SK-N-SH (cell line): Measurements from ENCODE around the gene LACTB.
"Not testable (repeated sequence)": the region's sequence is repeated elsewhere in the genome, so short reads cannot be mapped to it uniquely, and the experiment has no call there.

Source experiments
- EP300 ChIP-seq, 2 experiments: IDR thresholded peaks; 2 replicates each; pipeline versions ENCODE4 v1.4.0 to v1.6.1; 2012; ENCODE audit warnings: borderline replicate concordance in 1 of 2, low read depth in 1 of 2, low read length in 1 of 2
- EZH2phosphoT487 ChIP-seq: fragments of 200-600 bp; sonication (generic); IDR thresholded peaks from 2 replicates; pipeline ENCODE4 v1.6.1; 2017; ENCODE audit warnings: low read depth, mixed run types, mild to moderate bottlenecking, antibody characterized with exemption, moderate library complexity, borderline replicate concordance
- GABPA ChIP-seq: IDR thresholded peaks from 2 replicates; pipeline ENCODE4 v1.4.0; 2012; ENCODE audit warnings: low read depth, mild to moderate bottlenecking
- MXI1 ChIP-seq: IDR thresholded peaks from 2 replicates; pipeline ENCODE4 v1.6.1; 2012; ENCODE audit warnings: mild to moderate bottlenecking, low read depth, low read length, improper control_type of control experiment
- RFX5 ChIP-seq: IDR thresholded peaks from 2 replicates; pipeline ENCODE4 v1.6.1; 2012; ENCODE audit warnings: mild to moderate bottlenecking, improper control_type of control experiment, low read length
- TF ChIP-seq, protein P1 (sequence below): fragments of 200-600 bp; sonication (generic); IDR thresholded peaks from 2 replicates; pipeline ENCODE4 v1.6.1; 2017; ENCODE audit warnings: antibody characterized with exemption, mild to moderate bottlenecking, moderate library complexity
- TF ChIP-seq, protein P2 (sequence below): IDR thresholded peaks from 2 replicates; pipeline ENCODE4 v1.4.0; 2012; ENCODE audit warnings: low read depth

DNA sequence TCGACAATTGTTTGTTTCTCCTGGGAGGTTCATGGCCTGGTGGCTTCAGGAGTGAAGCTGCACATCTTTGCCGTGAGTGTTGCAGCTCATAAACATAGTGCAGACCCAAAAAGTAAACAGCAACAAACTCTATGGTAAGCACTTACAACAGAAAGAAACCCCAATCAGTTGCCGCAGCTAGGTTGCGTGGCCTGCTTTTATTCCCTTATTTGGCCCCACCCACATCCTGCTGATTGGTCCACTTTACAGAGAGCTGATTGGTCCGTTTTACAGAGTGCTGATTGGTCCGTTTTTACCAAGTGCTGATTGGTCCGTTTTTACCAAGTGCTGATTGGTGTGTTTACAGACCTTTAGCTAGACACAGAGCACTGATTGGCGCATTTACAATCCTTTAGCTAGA, 16.3 kb upstream of the LACTB start:
- TF ChIP-seq, protein P1, sequence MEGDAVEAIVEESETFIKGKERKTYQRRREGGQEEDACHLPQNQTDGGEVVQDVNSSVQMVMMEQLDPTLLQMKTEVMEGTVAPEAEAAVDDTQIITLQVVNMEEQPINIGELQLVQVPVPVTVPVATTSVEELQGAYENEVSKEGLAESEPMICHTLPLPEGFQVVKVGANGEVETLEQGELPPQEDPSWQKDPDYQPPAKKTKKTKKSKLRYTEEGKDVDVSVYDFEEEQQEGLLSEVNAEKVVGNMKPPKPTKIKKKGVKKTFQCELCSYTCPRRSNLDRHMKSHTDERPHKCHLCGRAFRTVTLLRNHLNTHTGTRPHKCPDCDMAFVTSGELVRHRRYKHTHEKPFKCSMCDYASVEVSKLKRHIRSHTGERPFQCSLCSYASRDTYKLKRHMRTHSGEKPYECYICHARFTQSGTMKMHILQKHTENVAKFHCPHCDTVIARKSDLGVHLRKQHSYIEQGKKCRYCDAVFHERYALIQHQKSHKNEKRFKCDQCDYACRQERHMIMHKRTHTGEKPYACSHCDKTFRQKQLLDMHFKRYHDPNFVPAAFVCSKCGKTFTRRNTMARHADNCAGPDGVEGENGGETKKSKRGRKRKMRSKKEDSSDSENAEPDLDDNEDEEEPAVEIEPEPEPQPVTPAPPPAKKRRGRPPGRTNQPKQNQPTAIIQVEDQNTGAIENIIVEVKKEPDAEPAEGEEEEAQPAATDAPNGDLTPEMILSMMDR = not testable (repeated sequence)
- TF ChIP-seq, protein P2, sequence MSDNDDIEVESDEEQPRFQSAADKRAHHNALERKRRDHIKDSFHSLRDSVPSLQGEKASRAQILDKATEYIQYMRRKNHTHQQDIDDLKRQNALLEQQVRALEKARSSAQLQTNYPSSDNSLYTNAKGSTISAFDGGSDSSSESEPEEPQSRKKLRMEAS = not testable (repeated sequence)
- not testable (repeated sequence) for TF ChIP-seq GABPA; MXI1; EP300 (IDR thresholded peaks at IDR 0.05; ENCODE audit: borderline replicate concordance in 1 of 2, low read depth in 1 of 2, low read length in 1 of 2); EZH2phosphoT487; RFX5
